WTC11 (cell line): ENCODE data around the gene C1GALT1C1L. TPM values are rescaled to one million over a fixed set of nuclear protein-coding genes. Genes with fewer than 3 reads are reported as not detected.

ENCODE experiments used
- ATAC-seq: fragments of 200-7000 bp; cut with Tn5 transposase; 2 replicates; pipeline ENCODE4 v1.10.0; 2021; ENCODE audit warnings: mild to moderate bottlenecking, moderate library complexity
- CTCF ChIA-PET: fragments of 300-600 bp; sonication (Branson Sonifier 250); formaldehyde crosslinking; loops from one replicate; lab custom pipeline; 2021; ENCODE audit warnings: antibody characterized with exemption; lab: Charles Lee
- POLR2A ChIA-PET: fragments of 350-600 bp; sonication (Branson Sonifier 250); formaldehyde crosslinking; loops from one replicate; lab custom pipeline; 2021; ENCODE audit warnings: antibody characterized with exemption; lab: Charles Lee
- DNase-seq: peaks from one replicate; pipeline ENCODE4 v3.0.0; 2021; ENCODE audit warnings: low spot score
- H3K27ac Mint-ChIP-seq: 2 replicates; pipeline ENCODE4 v1.8.0; 2021; ENCODE audit warnings: mixed read lengths
- H3K27me3 Mint-ChIP-seq: 2 replicates; pipeline ENCODE4 v1.8.0; 2021; ENCODE audit warnings: low read depth, mild to moderate bottlenecking, moderate library complexity, mixed read lengths
- H3K36me3 Mint-ChIP-seq: 2 replicates; pipeline ENCODE4 v1.8.0; 2021; ENCODE audit warnings: mixed read lengths
- H3K4me1 Mint-ChIP-seq: 2 replicates; pipeline ENCODE4 v1.8.0; 2022; ENCODE audit warnings: mixed read lengths
- H3K4me3 Mint-ChIP-seq: 2 replicates; pipeline ENCODE4 v1.8.0; 2021; ENCODE audit warnings: mild to moderate bottlenecking, moderate library complexity, mixed read lengths
- H3K9me3 Mint-ChIP-seq: 2 replicates; pipeline ENCODE4 v1.8.0; 2021; ENCODE audit warnings: mixed read lengths
- CBFB ChIP-seq: sonication (generic); formaldehyde crosslinking; IDR thresholded peaks from 2 replicates; pipeline ENCODE4 v1.8.1; 2022; ENCODE audit warnings: mild to moderate bottlenecking, low read depth, missing genetic modification reagents
- ELF4 ChIP-seq: sonication (generic); formaldehyde crosslinking; IDR thresholded peaks from 2 replicates; pipeline ENCODE4 v1.8.1; 2022; ENCODE audit warnings: low read depth, mild to moderate bottlenecking, moderate library complexity, missing genetic modification reagents
- FOXJ3 ChIP-seq: sonication (generic); formaldehyde crosslinking; IDR thresholded peaks from 2 replicates; pipeline ENCODE4 v1.9.0; 2021; ENCODE audit warnings: missing genetic modification reagents, mild to moderate bottlenecking, borderline replicate concordance
- HMGA2 ChIP-seq: fragments of 250-450 bp; sonication (Bioruptor Pico); IDR thresholded peaks from 2 replicates; pipeline ENCODE4 v1.4.0; 2021; ENCODE audit warnings: mild to moderate bottlenecking, moderate library complexity
- JAZF1 ChIP-seq: fragments of 250-450 bp; sonication (Bioruptor Pico); IDR thresholded peaks from 2 replicates; pipeline ENCODE4 v1.9.0; 2021; ENCODE audit warnings: moderate library complexity, mild to moderate bottlenecking, inconsistent platforms
- NR2C2 ChIP-seq: sonication (generic); formaldehyde crosslinking; IDR thresholded peaks from 2 replicates; pipeline ENCODE4 v1.8.0; 2022; ENCODE audit warnings: mild to moderate bottlenecking, missing genetic modification reagents
- PRRX2 ChIP-seq: fragments of 250-450 bp; sonication (Bioruptor Pico); IDR thresholded peaks from 2 replicates; pipeline ENCODE4 v1.8.0; 2021; ENCODE audit warnings: mild to moderate bottlenecking
- SMAD3 ChIP-seq: sonication (generic); formaldehyde crosslinking; IDR thresholded peaks from 2 replicates; pipeline ENCODE4 v1.8.0; 2022; ENCODE audit warnings: missing genetic modification reagents, mild to moderate bottlenecking, borderline replicate concordance
- STAT6 ChIP-seq: sonication (generic); formaldehyde crosslinking; conservative IDR thresholded peaks from 2 replicates; pipeline ENCODE4 v1.8.1; 2023; ENCODE audit warnings: mild to moderate bottlenecking, low read depth, missing genetic modification reagents, moderate library complexity
- TEAD1 ChIP-seq: sonication (generic); formaldehyde crosslinking; IDR thresholded peaks from 2 replicates; pipeline ENCODE4 v1.8.0; 2022; ENCODE audit warnings: mild to moderate bottlenecking, missing genetic modification reagents
- ZNF138 ChIP-seq: sonication (generic); formaldehyde crosslinking; conservative IDR thresholded peaks from 2 replicates; pipeline ENCODE4 v1.8.1; 2022; ENCODE audit warnings: mild to moderate bottlenecking, moderate library complexity, missing genetic modification reagents
- ZNF232 ChIP-seq: sonication (generic); formaldehyde crosslinking; IDR thresholded peaks from 2 replicates; pipeline ENCODE4 v1.8.0; 2022; ENCODE audit warnings: mild to moderate bottlenecking, missing genetic modification reagents
- ZNF281 ChIP-seq: sonication (generic); formaldehyde crosslinking; IDR thresholded peaks from 2 replicates; pipeline ENCODE4 v1.8.0; 2023; ENCODE audit warnings: mild to moderate bottlenecking, missing genetic modification reagents
- ZNF396 ChIP-seq: fragments of 250-450 bp; sonication (Bioruptor Pico); IDR thresholded peaks from 2 replicates; pipeline ENCODE4 v1.8.0; 2021; ENCODE audit warnings: mild to moderate bottlenecking, moderate library complexity, borderline replicate concordance
- total RNA-seq: library from RNA; stranded (reverse); gene quantifications from 3 replicates; pipeline ENCODE4 v1.2.3, GENCODE V29; 2021
- TF ChIP-seq, protein P1 (sequence below): fragments of 250-450 bp; sonication (Bioruptor Pico); IDR thresholded peaks from 2 replicates; pipeline ENCODE4 v2.1.2; 2022; ENCODE audit warnings: mild to moderate bottlenecking, moderate library complexity
- TF ChIP-seq, protein P2 (sequence below): sonication (generic); formaldehyde crosslinking; IDR thresholded peaks from 2 replicates; pipeline ENCODE4 v1.8.0; 2022; ENCODE audit warnings: mild to moderate bottlenecking, missing genetic modification reagents
- TF ChIP-seq, protein P3 (sequence below): sonication (generic); formaldehyde crosslinking; IDR thresholded peaks from 2 replicates; pipeline ENCODE4 v1.8.1; 2023; ENCODE audit warnings: mild to moderate bottlenecking, missing genetic modification reagents
- TF ChIP-seq, protein P4 (sequence below): sonication (generic); formaldehyde crosslinking; IDR thresholded peaks from 2 replicates; pipeline ENCODE4 v1.8.0; 2022; ENCODE audit warnings: mild to moderate bottlenecking, missing genetic modification reagents
- TF ChIP-seq, protein P5 (sequence below): fragments of 250-450 bp; sonication (Bioruptor Pico); IDR thresholded peaks from 2 replicates; pipeline ENCODE4 v1.9.0; 2021; ENCODE audit warnings: moderate library complexity, mild to moderate bottlenecking, inconsistent platforms, borderline replicate concordance
- TF ChIP-seq, protein P6 (sequence below): fragments of 250-450 bp; sonication (Bioruptor Pico); IDR thresholded peaks from 2 replicates; pipeline ENCODE4 v1.9.0; 2021; ENCODE audit warnings: mild to moderate bottlenecking

Gene C1GALT1C1L
- total RNA-seq, 1 experiment from 2014 or later, result 0.44 TPM

DNA sequence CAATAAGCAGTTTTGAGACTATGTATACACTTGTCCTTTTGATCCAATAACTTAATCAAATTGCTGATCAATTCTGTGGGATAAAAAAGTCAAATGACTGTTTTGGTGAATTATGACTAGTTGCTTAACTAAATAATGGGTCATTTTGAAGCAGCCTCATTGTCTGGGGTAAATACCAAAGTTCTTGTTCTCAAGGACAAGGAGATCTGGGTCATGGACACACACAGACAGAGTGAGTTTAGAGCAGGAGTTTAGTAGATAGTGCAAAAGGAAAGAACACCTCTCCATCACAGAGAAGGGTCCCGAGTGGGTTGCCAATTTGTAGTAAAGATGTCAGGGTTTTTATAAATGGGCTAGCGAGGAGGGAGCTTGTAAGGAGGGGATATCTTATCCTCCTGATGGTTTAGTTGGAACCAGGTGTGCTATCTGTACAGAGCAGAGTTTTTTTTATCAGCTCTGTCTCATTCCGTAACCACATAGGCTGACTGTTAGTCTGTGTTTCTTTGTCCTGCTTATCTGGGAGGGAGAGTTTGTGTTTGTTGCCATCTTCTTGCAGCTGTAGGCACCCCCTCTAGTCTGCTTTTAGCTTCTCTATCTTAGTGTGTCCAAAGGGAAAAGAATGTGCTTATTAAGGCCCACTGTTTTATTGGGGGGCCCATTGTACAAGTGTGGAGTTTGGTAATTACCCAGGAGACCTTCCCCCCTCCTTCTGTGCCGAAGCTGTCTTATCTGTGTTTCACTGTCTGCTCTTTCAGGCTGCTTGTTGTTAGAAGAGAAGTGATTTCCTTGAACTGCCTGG lies 48.7 kb upstream of the C1GALT1C1L start (continued):
- TF ChIP-seq, protein P1, sequence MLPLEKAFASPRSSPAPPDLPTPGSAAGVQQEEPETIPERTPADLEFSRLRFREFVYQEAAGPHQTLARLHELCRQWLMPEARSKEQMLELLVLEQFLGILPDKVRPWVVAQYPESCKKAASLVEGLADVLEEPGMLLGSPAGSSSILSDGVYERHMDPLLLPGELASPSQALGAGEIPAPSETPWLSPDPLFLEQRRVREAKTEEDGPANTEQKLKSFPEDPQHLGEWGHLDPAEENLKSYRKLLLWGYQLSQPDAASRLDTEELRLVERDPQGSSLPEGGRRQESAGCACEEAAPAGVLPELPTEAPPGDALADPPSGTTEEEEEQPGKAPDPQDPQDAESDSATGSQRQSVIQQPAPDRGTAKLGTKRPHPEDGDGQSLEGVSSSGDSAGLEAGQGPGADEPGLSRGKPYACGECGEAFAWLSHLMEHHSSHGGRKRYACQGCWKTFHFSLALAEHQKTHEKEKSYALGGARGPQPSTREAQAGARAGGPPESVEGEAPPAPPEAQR (CRISPR knock-in tag), result no peak
- TF ChIP-seq ZNF232 (CRISPR knock-in tag) (no peak), SMAD3 (no peak), CBFB (CRISPR knock-in tag) (no peak), FOXJ3 (CRISPR knock-in tag) (no peak)
- TF ChIP-seq, protein P2, sequence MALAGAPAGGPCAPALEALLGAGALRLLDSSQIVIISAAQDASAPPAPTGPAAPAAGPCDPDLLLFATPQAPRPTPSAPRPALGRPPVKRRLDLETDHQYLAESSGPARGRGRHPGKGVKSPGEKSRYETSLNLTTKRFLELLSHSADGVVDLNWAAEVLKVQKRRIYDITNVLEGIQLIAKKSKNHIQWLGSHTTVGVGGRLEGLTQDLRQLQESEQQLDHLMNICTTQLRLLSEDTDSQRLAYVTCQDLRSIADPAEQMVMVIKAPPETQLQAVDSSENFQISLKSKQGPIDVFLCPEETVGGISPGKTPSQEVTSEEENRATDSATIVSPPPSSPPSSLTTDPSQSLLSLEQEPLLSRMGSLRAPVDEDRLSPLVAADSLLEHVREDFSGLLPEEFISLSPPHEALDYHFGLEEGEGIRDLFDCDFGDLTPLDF, result no peak

GRCh38 chr2:43718530-43719124 lies 42.4 kb upstream of the C1GALT1C1L start:
- DNase-seq (no peak), ATAC-seq (no peak)
- no peak overlapping the region for H3K4me3 Mint-ChIP-seq
- H3K4me1 Mint-ChIP-seq, result peaks cover 21% of the 10 kb centered on the region
- H3K27ac Mint-ChIP-seq, result no peak overlapping the region
- H3K27me3 Mint-ChIP-seq, result peaks cover 3% of the 10 kb centered on the region; the same call in 1 of the 2 replicates
- no peaks in the 10 kb centered on the region for H3K36me3 Mint-ChIP-seq
- ChIA-PET CTCF (interaction anchor here (0.7 kb wide), 1 partner anchor 44 kb away, joined by 3 read pairs; no protein-coding TSS in a partner anchor), POLR2A (interaction anchor here (0.5 kb wide), 1 partner anchor 1060 kb away, joined by 3 read pairs; no protein-coding TSS in a partner anchor)
- no peaks in the 10 kb centered on the region for H3K9me3 Mint-ChIP-seq
- TF ChIP-seq HMGA2 (no peak), SMAD3 (no peak), PRRX2 (CRISPR knock-in tag) (no peak), ELF4 (CRISPR knock-in tag) (no peak), ZNF138 (no peak), STAT6 (CRISPR knock-in tag) (no peak), JAZF1 (CRISPR knock-in tag) (no peak), ZNF396 (CRISPR knock-in tag) (no peak), ZNF281 (CRISPR knock-in tag) (no peak), NR2C2 (CRISPR knock-in tag) (no peak), TEAD1 (CRISPR knock-in tag) (no peak)
- TF ChIP-seq, protein P3, sequence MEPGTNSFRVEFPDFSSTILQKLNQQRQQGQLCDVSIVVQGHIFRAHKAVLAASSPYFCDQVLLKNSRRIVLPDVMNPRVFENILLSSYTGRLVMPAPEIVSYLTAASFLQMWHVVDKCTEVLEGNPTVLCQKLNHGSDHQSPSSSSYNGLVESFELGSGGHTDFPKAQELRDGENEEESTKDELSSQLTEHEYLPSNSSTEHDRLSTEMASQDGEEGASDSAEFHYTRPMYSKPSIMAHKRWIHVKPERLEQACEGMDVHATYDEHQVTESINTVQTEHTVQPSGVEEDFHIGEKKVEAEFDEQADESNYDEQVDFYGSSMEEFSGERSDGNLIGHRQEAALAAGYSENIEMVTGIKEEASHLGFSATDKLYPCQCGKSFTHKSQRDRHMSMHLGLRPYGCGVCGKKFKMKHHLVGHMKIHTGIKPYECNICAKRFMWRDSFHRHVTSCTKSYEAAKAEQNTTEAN (CRISPR knock-in tag), result no peak
- TF ChIP-seq, protein P4, sequence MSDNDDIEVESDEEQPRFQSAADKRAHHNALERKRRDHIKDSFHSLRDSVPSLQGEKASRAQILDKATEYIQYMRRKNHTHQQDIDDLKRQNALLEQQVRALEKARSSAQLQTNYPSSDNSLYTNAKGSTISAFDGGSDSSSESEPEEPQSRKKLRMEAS (CRISPR knock-in tag), result no peak
- TF ChIP-seq, protein P5, sequence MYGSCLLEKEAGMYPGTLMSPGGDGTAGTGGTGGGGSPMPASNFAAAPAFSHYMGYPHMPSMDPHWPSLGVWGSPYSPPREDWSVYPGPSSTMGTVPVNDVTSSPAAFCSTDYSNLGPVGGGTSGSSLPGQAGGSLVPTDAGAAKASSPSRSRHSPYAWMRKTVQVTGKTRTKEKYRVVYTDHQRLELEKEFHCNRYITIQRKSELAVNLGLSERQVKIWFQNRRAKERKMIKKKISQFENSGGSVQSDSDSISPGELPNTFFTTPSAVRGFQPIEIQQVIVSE (CRISPR knock-in tag), result no peak
- TF ChIP-seq, protein P6, sequence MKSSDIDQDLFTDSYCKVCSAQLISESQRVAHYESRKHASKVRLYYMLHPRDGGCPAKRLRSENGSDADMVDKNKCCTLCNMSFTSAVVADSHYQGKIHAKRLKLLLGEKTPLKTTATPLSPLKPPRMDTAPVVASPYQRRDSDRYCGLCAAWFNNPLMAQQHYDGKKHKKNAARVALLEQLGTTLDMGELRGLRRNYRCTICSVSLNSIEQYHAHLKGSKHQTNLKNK, result no peak
- TF ChIP-seq, protein P1 (CRISPR knock-in tag), result no peak
